Stimulated activated CD4-positive, alpha-beta T cell treated with anti-CD3 and anti-CD28 coated beads, Interleukin-12 subunit alpha, Interleukin-12 subunit beta, amount 100 ng/mL, for 24 hours (primary cell): ENCODE measurements around the gene VPS45.
"Not testable (repeated sequence)": the region's sequence is repeated elsewhere in the genome, so short reads cannot be mapped to it uniquely, and the experiment has no call there.

ENCODE experiments used
- DNase-seq, 2 experiments: peaks; one replicate each; pipeline ENCODE4 v3.0.0-alpha.2; 2020; ENCODE audit warnings: low read depth in 2 of 2

VPS45 gene

GRCh38 chr1:150067184-150068108 is at the start of gene VPS45:
VPS45 (plus strand) TSS chr1:150067776; CDS start chr1:150067858, 82 bp downstream.
- peak; percentile 76 to 82 for DNase-seq

- DNase-seq: no peak
Measured at GRCh38 chr1:150018165-150018564, 49.4 kb upstream of the VPS45 start.

GRCh38 chr1:150020711-150021110 is 46.9 kb upstream of the VPS45 start:
- no peak for DNase-seq

- DNase-seq: no peak
Measured at GRCh38 chr1:150021191-150021694, 46.3 kb upstream of the VPS45 start.

DNA sequence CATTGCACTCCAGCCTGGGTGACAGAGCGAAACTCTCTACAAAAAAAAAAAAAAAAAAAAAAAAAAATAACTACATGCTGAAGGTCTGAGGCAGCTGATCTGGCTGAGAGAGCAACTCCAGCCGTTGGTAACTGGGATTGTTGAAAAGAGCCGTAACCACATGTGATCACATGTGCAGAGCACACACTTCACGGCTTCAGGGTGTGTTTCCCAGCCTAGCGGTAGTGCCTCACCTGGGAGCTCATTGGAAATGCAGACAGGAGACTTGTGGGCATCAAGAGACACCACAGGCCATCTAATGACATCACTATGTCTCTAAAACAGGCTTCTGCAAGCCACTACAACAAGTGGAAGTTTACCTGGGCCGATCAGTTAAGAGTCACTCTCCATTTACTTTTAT is 45.2 kb upstream of the VPS45 start:
- DNase-seq: no peak

- DNase-seq: no peak
Measured at GRCh38 chr1:150024156-150024555, 43.4 kb upstream of the VPS45 start.

- no peak for DNase-seq
Measured at GRCh38 chr1:150028322-150028721, 39.3 kb upstream of the VPS45 start.

- DNase-seq: no peak
Measured at GRCh38 chr1:150034336-150034735, 33.2 kb upstream of the VPS45 start.

DNA sequence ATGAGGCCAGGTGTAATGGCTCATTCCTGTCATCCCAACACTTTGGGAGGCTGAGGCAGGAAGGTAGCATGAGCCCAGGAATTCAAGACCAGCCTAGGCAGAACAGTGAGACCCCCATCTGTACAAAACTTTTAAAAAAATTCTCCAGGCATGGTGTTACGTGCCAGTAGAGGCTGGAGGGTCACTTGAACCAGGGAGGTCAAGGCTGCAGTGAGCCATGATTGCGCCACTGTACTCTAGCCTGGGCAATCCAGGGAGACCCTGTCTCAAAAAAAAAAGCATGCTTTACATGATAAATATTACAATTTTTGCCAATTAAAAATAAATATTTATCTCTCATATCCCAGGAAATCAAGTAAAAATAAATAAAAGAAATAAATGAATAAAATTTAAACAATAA is 17.6 kb upstream of the VPS45 start:
- no peak for DNase-seq

DNA sequence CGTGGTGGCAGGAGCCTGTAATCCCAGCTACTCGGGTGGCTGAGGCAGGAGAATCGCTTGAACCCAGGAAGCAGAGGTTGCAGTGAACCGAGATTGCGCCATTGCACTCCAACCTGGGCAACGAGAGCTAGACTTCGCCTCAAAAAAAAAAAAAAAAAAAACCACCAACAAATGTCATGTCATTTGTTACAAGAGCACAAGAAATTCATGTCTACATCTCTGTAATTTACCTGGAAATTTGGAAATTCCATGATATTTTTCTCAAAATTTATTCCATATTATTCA is 16.5 kb upstream of the VPS45 start:
- no peak for DNase-seq

DNA sequence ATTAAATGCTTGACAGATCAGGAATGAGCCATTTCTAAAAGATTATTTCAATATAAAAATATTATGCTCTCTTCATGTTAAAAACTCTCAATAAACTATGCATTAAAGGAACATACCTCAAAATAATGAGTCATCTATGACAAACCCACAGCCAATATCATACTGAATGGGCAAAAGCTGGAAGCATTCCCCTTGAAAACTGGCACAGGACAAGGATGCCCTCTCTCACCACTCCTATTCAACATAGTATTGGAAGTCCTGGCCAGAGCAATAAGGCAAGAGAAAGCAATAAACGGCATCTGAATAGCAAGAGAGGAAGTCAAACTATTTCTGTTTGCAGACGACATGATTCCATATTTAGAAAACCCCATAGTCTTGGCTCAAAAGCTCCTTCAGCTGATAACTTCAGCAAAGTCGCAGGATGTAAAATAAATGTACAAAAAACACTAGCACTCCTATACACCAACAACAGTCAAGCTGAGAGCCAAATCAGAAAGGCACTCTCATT is 15.6 kb upstream of the VPS45 start:
- DNase-seq: not testable (repeated sequence)

DNA sequence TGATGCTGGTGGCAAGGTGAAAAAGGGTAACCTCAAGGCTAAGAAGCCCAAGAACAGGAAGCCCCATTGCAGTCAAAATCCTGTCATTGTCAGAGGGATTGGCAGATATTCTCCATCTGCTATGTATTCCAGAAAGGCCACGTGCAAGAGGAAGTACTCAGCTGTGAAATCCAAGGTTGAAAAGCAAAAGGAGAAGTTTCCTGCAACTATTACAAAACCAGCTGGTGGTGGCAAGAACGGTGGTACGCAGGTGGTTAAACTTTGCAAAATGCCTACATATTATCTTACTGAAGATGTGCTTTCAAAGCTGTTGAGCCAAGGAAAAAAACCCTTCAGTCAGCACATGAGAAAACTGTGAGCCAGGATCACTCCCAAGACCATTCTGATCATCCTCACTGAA is 13.7 kb upstream of the VPS45 start:
- DNase-seq: no peak

GRCh38 chr1:150055507-150055906 is 12.1 kb upstream of the VPS45 start:
- DNase-seq: not testable (repeated sequence)

DNA sequence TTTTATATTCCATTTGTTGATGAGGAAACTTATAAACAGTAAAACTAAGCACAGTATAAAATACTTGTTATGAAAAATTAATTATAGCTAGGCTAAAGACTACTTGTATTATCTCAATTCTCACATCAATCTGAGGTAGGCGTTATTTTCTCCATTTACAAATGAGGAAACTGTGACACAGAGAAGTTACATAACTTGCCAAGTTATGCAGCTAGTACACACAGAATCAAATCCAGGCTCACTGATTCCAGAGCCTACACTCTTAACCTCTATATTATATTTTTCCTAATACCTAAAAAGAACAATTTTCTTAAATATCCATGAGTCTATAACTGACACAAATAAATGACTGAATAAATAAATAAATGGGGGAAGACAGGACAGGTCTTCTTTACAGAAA is 11.2 kb upstream of the VPS45 start:
- DNase-seq: no peak

- no peak for DNase-seq
Measured at GRCh38 chr1:150060260-150060659, 7.3 kb upstream of the VPS45 start.

- no peak for DNase-seq
Measured at GRCh38 chr1:150061632-150062101, 5.9 kb upstream of the VPS45 start.

DNA sequence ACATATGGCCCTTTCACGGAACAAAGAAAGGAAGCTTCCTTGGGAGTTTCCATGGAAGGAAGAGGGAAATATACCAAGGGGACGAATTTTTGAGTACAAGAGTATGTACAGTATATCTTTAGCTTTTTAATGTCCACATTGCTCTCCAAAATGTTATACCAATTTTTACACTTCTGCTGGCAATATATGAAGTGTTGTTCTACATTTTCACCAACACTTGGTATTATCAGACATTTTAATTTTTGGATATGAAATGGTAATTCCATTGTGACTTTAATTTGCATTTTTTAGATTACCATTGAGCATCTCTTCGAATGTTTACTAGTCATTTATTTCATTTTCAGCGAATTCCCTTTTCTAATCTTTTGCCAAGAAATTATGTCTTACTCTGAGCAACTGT is 5.5 kb upstream of the VPS45 start:
- DNase-seq: no peak

GRCh38 chr1:150065184-150065871 is 2.2 kb upstream of the VPS45 start:
- no peak for DNase-seq

DNA sequence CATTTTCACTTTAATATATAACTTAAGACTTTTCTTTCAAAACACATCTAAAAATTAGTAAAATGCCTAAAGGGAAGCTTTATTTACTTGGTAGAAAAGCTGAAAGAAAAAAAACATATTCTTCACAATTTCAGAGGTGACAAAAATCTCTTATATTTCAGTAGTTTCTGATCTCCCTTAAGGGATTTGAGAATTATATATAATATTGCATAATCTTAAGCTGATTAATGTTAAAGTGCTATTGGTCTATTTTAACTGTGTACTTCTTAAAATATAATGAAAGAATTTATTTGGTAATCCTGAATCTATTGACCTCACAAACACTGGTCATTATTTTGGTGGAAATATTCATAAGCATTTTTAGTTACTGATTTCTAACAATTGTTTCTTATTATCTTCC is 1.2 kb upstream of the VPS45 start:
- DNase-seq: no peak

- DNase-seq: peak in 1 of 2 experiments; percentile 47
Measured at GRCh38 chr1:150066838-150067183, 765 bp upstream of the VPS45 start.

- no peak for DNase-seq
Measured at GRCh38 chr1:150068109-150068435, 496 bp downstream of the VPS45 start.

DNA sequence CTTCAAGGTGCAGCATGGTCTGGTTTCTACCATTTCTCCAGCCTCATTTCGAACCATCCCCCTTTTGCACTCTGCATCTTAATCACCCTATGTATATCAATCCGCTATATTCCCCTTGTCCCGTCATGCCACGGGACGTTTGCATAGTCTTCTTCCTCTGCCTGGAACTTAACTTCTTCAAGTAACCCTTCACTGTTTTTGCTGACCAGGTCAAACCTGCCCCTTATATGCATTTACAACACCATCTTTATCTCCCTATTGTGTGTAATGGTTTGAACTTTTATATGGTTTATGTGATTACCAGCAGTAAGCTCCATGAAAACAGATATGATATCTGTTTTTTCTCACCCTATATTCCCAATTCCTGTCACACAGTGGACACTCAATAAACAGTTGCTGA is 2.3 kb downstream of the VPS45 start:
- DNase-seq: no peak

DNA sequence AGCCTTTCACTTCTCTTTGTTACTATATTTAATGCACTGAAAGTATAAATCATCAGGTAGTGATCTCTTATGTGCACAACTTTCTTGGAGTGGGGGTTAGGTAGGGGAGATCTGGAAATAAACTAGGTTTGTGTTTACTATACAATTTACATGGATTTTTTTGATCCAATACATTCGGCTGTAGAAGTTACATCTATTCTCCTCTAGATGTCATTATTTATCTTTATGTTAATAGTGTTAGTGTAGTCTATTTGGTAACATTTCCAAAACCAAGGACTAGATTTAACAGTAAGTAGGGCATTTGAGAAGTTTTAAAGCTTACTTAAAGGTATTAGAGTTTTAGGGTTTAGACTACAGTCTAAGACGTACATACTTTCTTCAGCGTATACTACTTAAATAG is 5.4 kb downstream of the VPS45 start:
- no peak for DNase-seq
